ENCODE results near the gene TRIM17. TPM values are rescaled to one million over a fixed set of nuclear protein-coding genes. Genes with fewer than 3 reads are reported as not detected.

The TRIM17 gene
- total and polyA plus RNA-seq, 9 of the 15 experiments (the other 6 are each of a cell fraction or from before 2014, with no cell fraction given), result not detected

GRCh38 chr1:228454238-228454637, 37.6 kb upstream of the TRIM17 start (continued):
- TF ChIP-seq E2F8 (IDR thresholded peaks at IDR 0.05; ENCODE audit: low read depth, partially characterized antibody) (no peak), CHD7 (IDR thresholded peaks at IDR 0.05; ENCODE audit: low read depth, low read length) (no peak), ESRRB (CRISPR knock-in tag; IDR thresholded peaks at IDR 0.05; ENCODE audit: borderline replicate concordance) (no peak), TEAD4 (IDR thresholded peaks at IDR 0.05; ENCODE audit: low read length) (peak; percentile 74), TEAD4 (CRISPR knock-in tag; IDR thresholded peaks at IDR 0.05; ENCODE audit: borderline replicate concordance) (no peak), ZNF780A (CRISPR knock-in tag; IDR thresholded peaks at IDR 0.05) (no peak), ZBTB9 (CRISPR knock-in tag; IDR thresholded peaks at IDR 0.05) (0 out of 2 replicates have a peak, but pooled peaks have one; percentile 27), ZZZ3 (IDR thresholded peaks at IDR 0.05) (no peak), HIVEP1 (CRISPR knock-in tag; IDR thresholded peaks at IDR 0.05) (no peak), THAP7 (CRISPR knock-in tag; IDR thresholded peaks at IDR 0.05) (no peak), FOXJ3 (CRISPR knock-in tag; IDR thresholded peaks at IDR 0.05) (no peak), CSDE1 (IDR thresholded peaks at IDR 0.05) (no peak)

Data from K562 (cell line).